Nephron (organoid): ENCODE measurements around the gene WIPF3.

ENCODE experiments used
- H3K27ac Mint-ChIP-seq, 3 experiments: 2 replicates each; pipeline ENCODE4 v1.8.0; 2020; ENCODE audit warnings: mixed read lengths in 3 of 3, mild to moderate bottlenecking in 2 of 3, moderate library complexity in 1 of 3
- H3K27me3 Mint-ChIP-seq: 2 replicates; pipeline ENCODE4 v1.8.0; 2021; ENCODE audit warnings: low read depth, mild to moderate bottlenecking, moderate library complexity, mixed read lengths
- H3K36me3 Mint-ChIP-seq: 2 replicates; pipeline ENCODE4 v1.8.0; 2020; ENCODE audit warnings: low read depth, mixed read lengths
- H3K4me1 Mint-ChIP-seq: 2 replicates; pipeline ENCODE4 v1.8.0; 2020; ENCODE audit warnings: mixed read lengths
- H3K4me3 Mint-ChIP-seq, 3 experiments: 2 replicates each; pipeline ENCODE4 v1.8.0; 2020; ENCODE audit warnings: mild to moderate bottlenecking in 3 of 3, mixed read lengths in 3 of 3, moderate library complexity in 2 of 3
- H3K9me3 Mint-ChIP-seq: 2 replicates; pipeline ENCODE4 v1.8.0; 2020; ENCODE audit warnings: mixed read lengths
- TF ChIP-seq, protein P1 (sequence below), 3 experiments: fragments of 200-600 bp; sonication (generic); IDR thresholded peaks; one replicate each; pipeline ENCODE4 v1.5.0; 2021; ENCODE audit warnings: antibody characterized with exemption in 3 of 3; ENCODE audit not compliant: unreplicated experiment in 3 of 3

WIPF3 gene

DNA sequence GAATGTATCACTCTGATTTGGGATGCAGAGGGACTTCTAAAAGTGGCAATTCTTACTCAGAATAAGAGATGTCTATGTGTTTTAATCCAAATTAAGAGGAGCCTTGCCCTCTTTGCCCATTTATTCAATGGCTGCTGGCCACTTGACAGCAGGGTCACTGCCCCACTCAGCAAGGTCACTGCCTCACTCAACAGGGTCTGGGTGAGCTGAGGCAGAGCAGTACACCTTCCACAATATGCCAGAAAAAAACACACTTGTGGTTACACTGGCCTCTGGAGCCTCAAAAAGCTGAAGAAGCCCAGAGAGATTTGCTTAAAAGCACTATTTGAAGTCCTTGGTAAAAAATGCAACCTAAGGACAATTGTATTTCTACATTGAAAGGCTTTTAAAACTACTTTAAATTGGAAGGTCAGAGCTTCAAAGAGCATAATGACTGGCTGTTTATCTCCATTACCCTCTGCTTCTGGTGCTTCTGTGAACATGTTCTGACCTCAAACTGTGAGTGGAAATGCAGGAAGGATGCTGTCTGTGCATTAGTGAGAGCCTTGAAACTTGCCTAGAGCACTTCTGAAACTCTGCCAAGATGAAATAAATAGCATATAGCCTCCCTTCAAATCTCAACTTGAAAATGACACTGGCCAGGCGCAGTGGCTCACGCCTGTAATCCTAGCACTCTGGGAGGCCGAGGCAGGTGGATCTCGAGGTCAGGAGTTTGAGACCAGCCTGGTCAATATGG, 35.1 kb upstream of the WIPF3 start:
- H3K4me1 Mint-ChIP-seq: peaks cover 7% of the 10 kb centered on the region
- TF ChIP-seq, protein P1, sequence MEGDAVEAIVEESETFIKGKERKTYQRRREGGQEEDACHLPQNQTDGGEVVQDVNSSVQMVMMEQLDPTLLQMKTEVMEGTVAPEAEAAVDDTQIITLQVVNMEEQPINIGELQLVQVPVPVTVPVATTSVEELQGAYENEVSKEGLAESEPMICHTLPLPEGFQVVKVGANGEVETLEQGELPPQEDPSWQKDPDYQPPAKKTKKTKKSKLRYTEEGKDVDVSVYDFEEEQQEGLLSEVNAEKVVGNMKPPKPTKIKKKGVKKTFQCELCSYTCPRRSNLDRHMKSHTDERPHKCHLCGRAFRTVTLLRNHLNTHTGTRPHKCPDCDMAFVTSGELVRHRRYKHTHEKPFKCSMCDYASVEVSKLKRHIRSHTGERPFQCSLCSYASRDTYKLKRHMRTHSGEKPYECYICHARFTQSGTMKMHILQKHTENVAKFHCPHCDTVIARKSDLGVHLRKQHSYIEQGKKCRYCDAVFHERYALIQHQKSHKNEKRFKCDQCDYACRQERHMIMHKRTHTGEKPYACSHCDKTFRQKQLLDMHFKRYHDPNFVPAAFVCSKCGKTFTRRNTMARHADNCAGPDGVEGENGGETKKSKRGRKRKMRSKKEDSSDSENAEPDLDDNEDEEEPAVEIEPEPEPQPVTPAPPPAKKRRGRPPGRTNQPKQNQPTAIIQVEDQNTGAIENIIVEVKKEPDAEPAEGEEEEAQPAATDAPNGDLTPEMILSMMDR (IDR thresholded peaks at IDR 0.05; ENCODE audit: unreplicated experiment in 3 of 3): no peak

DNA sequence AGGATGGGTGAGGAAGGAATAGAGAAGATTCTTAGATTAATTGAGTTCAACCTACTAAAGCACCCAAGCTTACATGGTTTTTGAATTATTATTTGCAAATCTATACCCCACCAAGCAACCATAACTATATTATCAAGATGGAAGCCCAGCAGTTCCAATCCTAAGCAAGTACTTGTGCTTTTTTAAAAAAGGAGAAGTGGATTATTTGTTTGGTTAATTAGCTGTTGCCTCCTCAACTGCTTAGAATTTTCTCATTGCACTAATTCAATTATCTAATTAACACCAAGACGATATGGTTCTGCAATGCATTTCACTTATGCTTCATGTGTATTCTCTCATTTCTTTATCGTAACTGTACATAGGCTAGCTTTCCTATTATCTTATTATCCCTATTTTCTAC, 27.3 kb upstream of the WIPF3 start:
- TF ChIP-seq, protein P1 (IDR thresholded peaks at IDR 0.05; ENCODE audit: unreplicated experiment in 3 of 3): no peak
- H3K4me1 Mint-ChIP-seq: no peaks in the 10 kb centered on the region
- peaks cover 6% of the 10 kb centered on the region for H3K9me3 Mint-ChIP-seq
- no peak overlapping the region for H3K4me3 Mint-ChIP-seq
- peaks cover 25% of the 10 kb centered on the region for H3K27me3 Mint-ChIP-seq
- no peak overlapping the region for H3K27ac Mint-ChIP-seq
- H3K36me3 Mint-ChIP-seq: no peaks in the 10 kb centered on the region

More for the DNA sequence above, 35.1 kb upstream of the WIPF3 start:
- Mint-ChIP-seq H3K36me3 (no peaks in the 10 kb centered on the region), H3K4me3 (no peak overlapping the region), H3K27ac (no peak overlapping the region), H3K27me3 (peaks cover 11% of the 10 kb centered on the region), H3K9me3 (no peaks in the 10 kb centered on the region)

DNA sequence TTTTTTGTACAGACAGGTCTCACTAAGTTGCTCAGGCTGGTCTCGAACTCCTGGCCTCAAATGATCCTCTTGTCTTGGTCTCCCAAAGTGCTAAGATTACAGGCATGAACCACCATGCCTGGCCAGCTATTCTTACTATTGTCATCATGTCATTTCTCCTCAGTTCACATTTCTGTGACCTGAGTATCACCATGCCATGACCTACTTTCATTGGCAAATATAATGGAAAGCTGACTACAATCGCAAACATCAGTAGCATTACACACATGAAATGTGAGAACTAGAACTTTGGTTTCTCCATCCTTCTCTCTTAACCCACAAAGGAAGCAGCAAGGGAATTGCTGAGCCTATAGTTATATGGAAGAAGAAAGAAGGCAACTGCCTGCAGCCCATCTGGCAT, 26.0 kb upstream of the WIPF3 start:
- Mint-ChIP-seq H3K9me3 (peaks cover 6% of the 10 kb centered on the region), H3K4me1 (no peaks in the 10 kb centered on the region), H3K4me3 (no peak overlapping the region), H3K36me3 (no peaks in the 10 kb centered on the region), H3K27me3 (peaks cover 21% of the 10 kb centered on the region), H3K27ac (no peak overlapping the region)
- TF ChIP-seq, protein P1 (IDR thresholded peaks at IDR 0.05; ENCODE audit: unreplicated experiment in 3 of 3): no peak

DNA sequence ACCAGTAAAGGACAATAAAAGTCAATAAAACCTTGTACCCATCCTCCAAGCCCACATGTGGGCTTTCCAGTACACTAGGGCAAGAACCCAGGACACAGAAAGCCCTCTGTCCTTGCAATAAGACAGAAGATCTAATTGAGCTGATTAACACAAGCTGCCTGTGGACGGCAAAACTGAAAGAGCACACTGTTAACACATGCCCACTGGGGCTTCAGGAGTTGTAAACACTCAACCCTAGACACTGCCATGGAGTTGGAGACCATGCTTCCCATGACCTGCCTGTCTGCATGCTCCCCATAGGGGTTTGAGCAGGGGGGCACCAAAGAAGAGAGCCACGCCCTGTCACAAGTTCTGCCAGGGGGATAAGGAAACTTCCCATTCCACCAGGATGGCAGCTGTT, 22.6 kb upstream of the WIPF3 start:
- H3K4me3 Mint-ChIP-seq: no peak overlapping the region
- peaks cover 6% of the 10 kb centered on the region for H3K9me3 Mint-ChIP-seq
- no peaks in the 10 kb centered on the region for H3K4me1 Mint-ChIP-seq
- TF ChIP-seq, protein P1 (IDR thresholded peaks at IDR 0.05; ENCODE audit: unreplicated experiment in 3 of 3): no peak
- peaks cover 3% of the 10 kb centered on the region for H3K27me3 Mint-ChIP-seq
- H3K36me3 Mint-ChIP-seq: no peaks in the 10 kb centered on the region
- H3K27ac Mint-ChIP-seq: no peak overlapping the region

DNA sequence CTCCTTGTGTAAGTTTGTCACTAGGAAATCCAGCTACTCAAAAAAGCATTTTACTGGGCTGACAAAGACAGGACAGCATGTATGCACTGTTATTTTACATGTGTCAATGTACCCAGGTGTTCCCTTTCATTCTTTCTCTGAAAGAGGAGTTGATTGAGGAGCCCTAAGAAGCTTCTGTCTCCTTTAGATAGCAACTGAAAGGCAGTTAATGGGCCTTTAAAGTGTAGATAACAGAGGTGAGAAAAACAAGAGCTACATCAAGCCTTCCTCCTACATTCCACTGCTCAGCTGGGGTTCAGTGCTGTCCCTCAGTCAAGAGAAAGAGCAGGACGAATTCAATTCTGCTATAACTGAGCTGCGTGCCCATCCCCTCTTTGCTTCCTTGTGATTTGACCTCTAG, 12.8 kb upstream of the WIPF3 start:
- TF ChIP-seq, protein P1 (IDR thresholded peaks at IDR 0.05; ENCODE audit: unreplicated experiment in 3 of 3): no peak
- Mint-ChIP-seq H3K36me3 (no peaks in the 10 kb centered on the region), H3K27ac (no peak overlapping the region), H3K9me3 (no peaks in the 10 kb centered on the region), H3K27me3 (no peaks in the 10 kb centered on the region), H3K4me1 (no peaks in the 10 kb centered on the region), H3K4me3 (no peak overlapping the region)
